Measurements from ENCODE around the gene LCOR. TPM values are rescaled to one million over a fixed set of nuclear protein-coding genes. Genes with fewer than 3 reads are reported as not detected.

Gene LCOR
- total and polyA plus RNA-seq, 2 of the 13 experiments (the other 11 are each of a cell fraction or from before 2014, with no cell fraction given), result 12.4 to 23.7 TPM

- TF ChIP-seq, protein P1, sequence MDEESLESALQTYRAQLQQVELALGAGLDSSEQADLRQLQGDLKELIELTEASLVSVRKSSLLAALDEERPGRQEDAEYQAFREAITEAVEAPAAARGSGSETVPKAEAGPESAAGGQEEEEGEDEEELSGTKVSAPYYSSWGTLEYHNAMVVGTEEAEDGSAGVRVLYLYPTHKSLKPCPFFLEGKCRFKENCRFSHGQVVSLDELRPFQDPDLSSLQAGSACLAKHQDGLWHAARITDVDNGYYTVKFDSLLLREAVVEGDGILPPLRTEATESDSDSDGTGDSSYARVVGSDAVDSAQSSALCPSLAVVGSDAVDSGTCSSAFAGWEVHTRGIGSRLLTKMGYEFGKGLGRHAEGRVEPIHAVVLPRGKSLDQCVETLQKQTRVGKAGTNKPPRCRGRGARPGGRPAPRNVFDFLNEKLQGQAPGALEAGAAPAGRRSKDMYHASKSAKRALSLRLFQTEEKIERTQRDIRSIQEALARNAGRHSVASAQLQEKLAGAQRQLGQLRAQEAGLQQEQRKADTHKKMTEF (CRISPR knock-in tag; IDR thresholded peaks at IDR 0.05), result 0 out of 2 replicates have a peak, but pooled peaks have one; percentile 28
- TF ChIP-seq TFDP1 (CRISPR knock-in tag; IDR thresholded peaks at IDR 0.05; ENCODE audit: borderline replicate concordance) (no peak), THAP11 (CRISPR knock-in tag; IDR thresholded peaks at IDR 0.05) (no peak), ADNP (CRISPR knock-in tag; IDR thresholded peaks at IDR 0.05) (no peak), CEBPG (CRISPR knock-in tag; IDR thresholded peaks at IDR 0.05) (0 out of 2 replicates have a peak, but pooled peaks have one; percentile 18), TAF15 (IDR thresholded peaks at IDR 0.05; ENCODE audit: low read depth, low read length, poor library complexity, severe bottlenecking) (no peak), NFIC (IDR thresholded peaks at IDR 0.05; ENCODE audit: low read length) (peak; percentile 78; the same call in 1 of the 2 replicates), HMG20A (CRISPR knock-in tag; IDR thresholded peaks at IDR 0.05; ENCODE audit: borderline replicate concordance) (peak; percentile 27; the same call in 1 of the 2 replicates), ARID5B (CRISPR knock-in tag; IDR thresholded peaks at IDR 0.05) (peak; percentile 75), FOXP4 (CRISPR knock-in tag; IDR thresholded peaks at IDR 0.05) (peak; percentile 15; the same call in 1 of the 2 replicates), NCOR1 (IDR thresholded peaks at IDR 0.05; ENCODE audit: borderline replicate concordance, low read length) (peak; percentile 64; the same call in 1 of the 2 replicates), MIXL1 (CRISPR knock-in tag; IDR thresholded peaks at IDR 0.05) (peak; percentile 45; the same call in 1 of the 2 replicates), FOXP1 (IDR thresholded peaks at IDR 0.05) (no peak), FOXP1 (CRISPR knock-in tag; IDR thresholded peaks at IDR 0.05) (peak; percentile 12; the same call in 1 of the 2 replicates), GATAD2A (CRISPR knock-in tag; IDR thresholded peaks at IDR 0.05) (peak; percentile 88)
- TF ChIP-seq, protein P2, sequence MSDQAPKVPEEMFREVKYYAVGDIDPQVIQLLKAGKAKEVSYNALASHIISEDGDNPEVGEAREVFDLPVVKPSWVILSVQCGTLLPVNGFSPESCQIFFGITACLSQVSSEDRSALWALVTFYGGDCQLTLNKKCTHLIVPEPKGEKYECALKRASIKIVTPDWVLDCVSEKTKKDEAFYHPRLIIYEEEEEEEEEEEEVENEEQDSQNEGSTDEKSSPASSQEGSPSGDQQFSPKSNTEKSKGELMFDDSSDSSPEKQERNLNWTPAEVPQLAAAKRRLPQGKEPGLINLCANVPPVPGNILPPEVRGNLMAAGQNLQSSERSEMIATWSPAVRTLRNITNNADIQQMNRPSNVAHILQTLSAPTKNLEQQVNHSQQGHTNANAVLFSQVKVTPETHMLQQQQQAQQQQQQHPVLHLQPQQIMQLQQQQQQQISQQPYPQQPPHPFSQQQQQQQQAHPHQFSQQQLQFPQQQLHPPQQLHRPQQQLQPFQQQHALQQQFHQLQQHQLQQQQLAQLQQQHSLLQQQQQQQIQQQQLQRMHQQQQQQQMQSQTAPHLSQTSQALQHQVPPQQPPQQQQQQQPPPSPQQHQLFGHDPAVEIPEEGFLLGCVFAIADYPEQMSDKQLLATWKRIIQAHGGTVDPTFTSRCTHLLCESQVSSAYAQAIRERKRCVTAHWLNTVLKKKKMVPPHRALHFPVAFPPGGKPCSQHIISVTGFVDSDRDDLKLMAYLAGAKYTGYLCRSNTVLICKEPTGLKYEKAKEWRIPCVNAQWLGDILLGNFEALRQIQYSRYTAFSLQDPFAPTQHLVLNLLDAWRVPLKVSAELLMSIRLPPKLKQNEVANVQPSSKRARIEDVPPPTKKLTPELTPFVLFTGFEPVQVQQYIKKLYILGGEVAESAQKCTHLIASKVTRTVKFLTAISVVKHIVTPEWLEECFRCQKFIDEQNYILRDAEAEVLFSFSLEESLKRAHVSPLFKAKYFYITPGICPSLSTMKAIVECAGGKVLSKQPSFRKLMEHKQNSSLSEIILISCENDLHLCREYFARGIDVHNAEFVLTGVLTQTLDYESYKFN (CRISPR knock-in tag; conservative IDR thresholded peaks at IDR 0.05), result peak; percentile 87
- TF ChIP-seq, protein P3, sequence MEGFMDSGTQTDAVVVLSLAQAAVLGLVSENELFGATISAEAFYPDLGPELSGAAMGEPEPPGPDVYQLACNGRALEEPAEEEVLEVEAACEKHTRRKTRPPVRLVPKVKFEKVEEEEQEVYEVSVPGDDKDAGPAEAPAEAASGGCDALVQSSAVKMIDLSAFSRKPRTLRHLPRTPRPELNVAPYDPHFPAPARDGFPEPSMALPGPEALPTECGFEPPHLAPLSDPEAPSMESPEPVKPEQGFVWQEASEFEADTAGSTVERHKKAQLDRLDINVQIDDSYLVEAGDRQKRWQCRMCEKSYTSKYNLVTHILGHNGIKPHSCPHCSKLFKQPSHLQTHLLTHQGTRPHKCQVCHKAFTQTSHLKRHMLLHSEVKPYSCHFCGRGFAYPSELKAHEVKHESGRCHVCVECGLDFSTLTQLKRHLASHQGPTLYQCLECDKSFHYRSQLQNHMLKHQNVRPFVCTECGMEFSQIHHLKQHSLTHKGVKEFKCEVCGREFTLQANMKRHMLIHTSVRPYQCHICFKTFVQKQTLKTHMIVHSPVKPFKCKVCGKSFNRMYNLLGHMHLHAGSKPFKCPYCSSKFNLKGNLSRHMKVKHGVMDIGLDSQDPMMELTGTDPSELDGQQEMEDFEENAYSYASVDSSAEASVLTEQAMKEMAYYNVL (CRISPR knock-in tag; IDR thresholded peaks at IDR 0.05; ENCODE audit: borderline replicate concordance), result 0 out of 2 replicates have a peak, but pooled peaks have one; percentile 31
These were observed 58.5 kb downstream of the LCOR start (continued) for GRCh38 chr10:96890580-96890979.
